Activated T-cell treated with anti-CD3 and anti-CD28 coated beads, Interleukin-2, amount 50 U/mL, for 72 hours (primary cell): Measurements from ENCODE around the gene DNAJC11. TPM values are rescaled to one million over a fixed set of nuclear protein-coding genes. Genes with fewer than 3 reads are reported as not detected.
A peak's percentile ranks its signal among the peaks of the same experiment; 100 is the strongest.

ENCODE experiments used
- ATAC-seq, 2 donors: fragments of 150-1000 bp; cut with Tn5 transposase; replicated peaks in 1 of 2; 2 replicates each; pipeline ENCODE4 v1.10.0; 2021; ENCODE audit warnings: moderate library complexity in 2 of 2, mild to moderate bottlenecking in 1 of 2
- DNase-seq, 2 donors: peaks; one replicate each; pipeline ENCODE4 v3.0.0; 2021 to 2022; ENCODE audit warnings: mixed read lengths in 1 of 2
- H3K27ac Mint-ChIP-seq: one replicate; pipeline ENCODE4 v1.8.0; 2022; ENCODE audit warnings: mild to moderate bottlenecking, moderate library complexity, mixed read lengths
- H3K27me3 Mint-ChIP-seq: one replicate; pipeline ENCODE4 v1.8.0; 2022; ENCODE audit warnings: low read depth, mixed read lengths
- H3K36me3 Mint-ChIP-seq, 2 donors: one replicate each; pipeline ENCODE4 v1.8.0; 2022; ENCODE audit warnings: mixed read lengths in 2 of 2, mild to moderate bottlenecking in 1 of 2; ENCODE audit not compliant: insufficient read depth in 2 of 2
- H3K4me1 Mint-ChIP-seq: one replicate; pipeline ENCODE4 v1.8.0; 2022; ENCODE audit warnings: low read depth, mixed read lengths
- H3K4me3 Mint-ChIP-seq, 2 donors: one replicate each; pipeline ENCODE4 v1.8.0; 2022; ENCODE audit warnings: mild to moderate bottlenecking in 2 of 2, mixed read lengths in 2 of 2, moderate library complexity in 2 of 2
- H3K9me3 Mint-ChIP-seq, 2 donors: one replicate each; pipeline ENCODE4 v1.8.0; 2022; ENCODE audit warnings: mixed read lengths in 2 of 2
- total RNA-seq, 2 donors: library from RNA; stranded (reverse); gene quantifications; one replicate each; pipeline ENCODE4 v1.2.3, GENCODE V29; 2022

Gene DNAJC11
- total RNA-seq, 2 donors from 2014 or later: 39.7 to 56.0 TPM

GRCh38 chr1:6592865-6593593 lies 108.6 kb downstream of the DNAJC11 start:
- no peaks in the 10 kb centered on the region for H3K9me3 Mint-ChIP-seq
- H3K27ac Mint-ChIP-seq: no peak overlapping the region
- H3K4me3 Mint-ChIP-seq: no peak overlapping the region
- peaks cover 28% of the 10 kb centered on the region for H3K4me1 Mint-ChIP-seq
- no peaks in the 10 kb centered on the region for H3K27me3 Mint-ChIP-seq
- DNase-seq: no peak
- ATAC-seq: no peak
- peaks cover 7 to 10% of the 10 kb centered on the region in 2 donors for H3K36me3 Mint-ChIP-seq

DNA sequence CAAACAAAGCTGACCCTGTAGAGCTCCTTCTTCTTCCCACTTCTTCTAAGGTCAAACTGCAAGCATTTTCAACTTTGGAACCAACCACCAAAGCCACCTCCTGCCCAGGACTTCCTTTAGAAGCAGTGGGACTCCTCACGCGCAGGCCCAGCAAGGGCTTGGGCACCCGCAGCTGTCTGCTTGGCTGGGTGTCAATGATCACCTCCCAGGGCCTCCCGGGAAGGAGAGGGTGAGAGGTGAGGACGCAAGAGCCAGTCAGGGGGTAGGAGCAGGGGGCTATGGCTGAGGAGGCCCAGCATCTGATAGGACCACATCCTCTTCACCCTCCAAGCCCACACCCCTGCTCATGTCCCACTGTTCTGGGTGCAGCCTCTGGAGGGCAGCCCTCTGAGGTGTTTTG lies 109.2 kb downstream of the DNAJC11 start:
- peaks cover 7 to 10% of the 10 kb centered on the region in 2 donors for H3K36me3 Mint-ChIP-seq
- H3K27ac Mint-ChIP-seq: no peak overlapping the region
- peaks cover 23% of the 10 kb centered on the region for H3K4me1 Mint-ChIP-seq
- no peak overlapping the region for H3K4me3 Mint-ChIP-seq
- ATAC-seq: no peak
- H3K27me3 Mint-ChIP-seq: no peaks in the 10 kb centered on the region
- no peak for DNase-seq
- H3K9me3 Mint-ChIP-seq: no peaks in the 10 kb centered on the region

DNA sequence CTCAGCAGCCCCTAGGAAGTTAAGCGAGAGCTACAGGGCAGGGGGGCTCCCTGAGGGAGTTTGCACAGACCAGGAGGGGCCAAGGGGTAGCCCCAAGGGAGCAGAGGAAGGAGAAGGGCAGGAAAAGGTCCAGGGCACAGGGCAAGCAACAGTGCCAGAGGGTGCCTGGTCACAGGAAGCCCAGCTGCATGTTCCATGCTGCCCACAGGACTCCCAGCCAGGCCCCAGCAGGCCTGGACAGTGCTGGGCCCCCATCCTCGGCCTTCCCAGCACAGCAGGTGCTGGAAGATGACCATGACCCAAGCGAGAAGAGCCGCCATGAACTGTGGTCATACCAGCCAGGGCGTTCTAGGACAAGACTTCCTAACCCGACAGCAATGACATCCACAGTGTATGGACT lies 110.0 kb downstream of the DNAJC11 start:
- DNase-seq (no peak), ATAC-seq (no peak)
- Mint-ChIP-seq H3K36me3 (peaks cover 7 to 10% of the 10 kb centered on the region in 2 donors), H3K4me3 (no peak overlapping the region), H3K27me3 (no peaks in the 10 kb centered on the region), H3K4me1 (peaks cover 15% of the 10 kb centered on the region), H3K9me3 (no peaks in the 10 kb centered on the region), H3K27ac (no peak overlapping the region)

GRCh38 chr1:6591222-6591621 lies 110.4 kb downstream of the DNAJC11 start:
- ATAC-seq: no peak
- peaks cover 7 to 9% of the 10 kb centered on the region in 2 donors for H3K36me3 Mint-ChIP-seq
- no peak overlapping the region for H3K4me3 Mint-ChIP-seq
- H3K27ac Mint-ChIP-seq: no peak overlapping the region
- H3K27me3 Mint-ChIP-seq: no peaks in the 10 kb centered on the region
- DNase-seq: no peak
- no peaks in the 10 kb centered on the region for H3K9me3 Mint-ChIP-seq
- peaks cover 11% of the 10 kb centered on the region for H3K4me1 Mint-ChIP-seq

- no peak overlapping the region for H3K27ac Mint-ChIP-seq
- H3K9me3 Mint-ChIP-seq: no peaks in the 10 kb centered on the region
- no peak overlapping the region for H3K4me3 Mint-ChIP-seq
- no peaks in the 10 kb centered on the region for H3K27me3 Mint-ChIP-seq
- no peak for DNase-seq
- H3K36me3 Mint-ChIP-seq: no peaks in the 10 kb centered on the region
- peaks cover under 1% of the 10 kb centered on the region for H3K4me1 Mint-ChIP-seq
- ATAC-seq: no peak
Observed at GRCh38 chr1:6590046-6590445, 111.6 kb downstream of the DNAJC11 start.

GRCh38 chr1:6588893-6589520 lies 112.6 kb downstream of the DNAJC11 start:
- ATAC-seq (no peak), DNase-seq (no peak)
- Mint-ChIP-seq H3K9me3 (no peaks in the 10 kb centered on the region), H3K27me3 (no peaks in the 10 kb centered on the region), H3K27ac (no peak overlapping the region), H3K36me3 (no peaks in the 10 kb centered on the region), H3K4me1 (peaks cover 10% of the 10 kb centered on the region), H3K4me3 (no peak overlapping the region)

GRCh38 chr1:6588128-6588892 lies 113.3 kb downstream of the DNAJC11 start:
- H3K4me1 Mint-ChIP-seq: peaks cover 10% of the 10 kb centered on the region
- H3K27me3 Mint-ChIP-seq: no peaks in the 10 kb centered on the region
- H3K9me3 Mint-ChIP-seq: no peaks in the 10 kb centered on the region
- no peak for DNase-seq
- H3K27ac Mint-ChIP-seq: no peak overlapping the region
- no peak overlapping the region for H3K4me3 Mint-ChIP-seq
- ATAC-seq: no peak
- H3K36me3 Mint-ChIP-seq: no peaks in the 10 kb centered on the region

DNA sequence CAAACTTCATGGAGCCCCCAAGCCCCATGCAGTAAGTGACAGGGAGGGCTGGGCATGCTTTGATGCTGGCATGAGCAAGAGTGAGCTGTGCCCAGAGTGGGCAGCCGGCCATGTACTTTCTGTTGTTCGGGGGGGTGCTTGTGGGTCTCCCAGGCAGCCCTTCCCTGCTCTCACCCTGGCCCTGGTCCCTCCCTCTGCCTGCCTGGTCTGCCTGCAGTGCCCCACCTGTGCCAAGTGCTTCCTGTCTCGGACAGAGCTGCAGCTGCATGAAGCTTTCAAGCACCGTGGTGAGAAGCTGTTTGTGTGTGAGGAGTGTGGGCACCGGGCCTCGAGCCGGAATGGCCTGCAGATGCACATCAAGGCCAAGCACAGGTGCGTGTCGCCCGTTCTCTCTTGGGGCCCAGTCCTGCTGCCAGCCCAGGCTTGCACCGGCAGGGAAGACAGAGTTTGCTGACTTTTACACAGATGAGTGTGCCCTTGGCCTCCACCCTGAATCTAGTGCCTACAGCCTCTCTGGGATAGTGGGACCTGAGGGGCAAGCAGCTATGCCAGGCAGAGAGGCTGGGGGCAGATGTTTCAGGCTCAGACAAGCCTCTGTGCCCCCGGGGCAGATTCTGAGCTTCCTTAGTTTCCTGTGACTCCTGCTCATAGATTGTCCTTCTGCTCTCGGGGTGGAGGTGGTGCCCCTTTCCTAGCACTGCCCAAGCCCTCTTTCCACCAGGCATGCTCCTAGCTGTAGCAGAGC lies 114.2 kb downstream of the DNAJC11 start:
- DNase-seq (no peak), ATAC-seq (peak in 1 of 2 donors; percentile 8)
- no peak overlapping the region for H3K4me3 Mint-ChIP-seq
- H3K9me3 Mint-ChIP-seq: no peaks in the 10 kb centered on the region
- H3K4me1 Mint-ChIP-seq: peaks cover 12% of the 10 kb centered on the region
- no peak overlapping the region for H3K27ac Mint-ChIP-seq
- H3K27me3 Mint-ChIP-seq: no peaks in the 10 kb centered on the region
- H3K36me3 Mint-ChIP-seq: no peaks in the 10 kb centered on the region

GRCh38 chr1:6586404-6586816 lies 115.2 kb downstream of the DNAJC11 start:
- peaks cover 22% of the 10 kb centered on the region for H3K4me1 Mint-ChIP-seq
- no peaks in the 10 kb centered on the region for H3K36me3 Mint-ChIP-seq

GRCh38 chr1:6585841-6586240 lies 115.8 kb downstream of the DNAJC11 start:
- Mint-ChIP-seq H3K4me1 (peaks cover 27% of the 10 kb centered on the region), H3K27ac (no peak overlapping the region), H3K4me3 (no peak overlapping the region)

More at GRCh38 chr1:6586404-6586816, 115.2 kb downstream of the DNAJC11 start:
- Mint-ChIP-seq H3K4me3 (no peak overlapping the region), H3K27ac (no peak overlapping the region), H3K27me3 (no peaks in the 10 kb centered on the region), H3K9me3 (no peaks in the 10 kb centered on the region)
- ATAC-seq (no peak), DNase-seq (no peak)

DNA sequence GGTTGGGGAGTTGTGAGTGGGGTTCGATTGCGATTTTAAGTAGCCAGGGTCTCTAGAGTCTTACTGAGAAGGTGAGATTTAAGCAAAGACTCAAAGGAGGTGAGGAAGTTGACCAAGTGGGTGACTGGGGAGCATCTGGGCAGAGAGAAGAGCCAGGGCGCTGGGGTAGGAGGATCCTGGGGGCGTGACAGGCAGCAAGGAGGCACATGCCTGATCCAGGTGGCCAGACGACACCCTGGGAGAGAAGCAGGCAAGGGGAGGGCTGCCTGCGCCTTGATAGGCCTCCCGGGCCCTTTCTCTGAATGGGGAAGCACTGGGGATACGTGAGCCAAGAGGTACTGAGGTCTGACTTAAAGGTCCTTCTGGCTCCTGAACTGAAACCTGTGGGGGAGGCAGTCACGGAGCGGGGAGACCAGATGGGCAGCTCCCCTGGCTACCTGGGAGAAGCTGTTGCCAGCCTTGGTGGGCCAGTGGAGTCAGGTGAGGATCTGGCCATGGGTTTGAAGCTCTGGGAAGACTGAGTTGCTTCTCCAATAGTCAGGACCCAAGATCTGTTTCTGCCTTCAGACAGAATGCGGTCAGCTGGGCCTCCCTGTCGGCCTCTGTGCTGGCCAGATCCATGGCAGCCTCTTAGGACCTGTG lies 116.4 kb downstream of the DNAJC11 start:
- Mint-ChIP-seq H3K4me3 (no peak overlapping the region), H3K9me3 (no peaks in the 10 kb centered on the region), H3K36me3 (peaks cover 0 to 1% of the 10 kb centered on the region in 2 donors), H3K4me1 (peaks cover 32% of the 10 kb centered on the region), H3K27ac (no peak overlapping the region), H3K27me3 (no peaks in the 10 kb centered on the region)
- ATAC-seq: no peak
- no peak for DNase-seq

More at GRCh38 chr1:6585841-6586240, 115.8 kb downstream of the DNAJC11 start:
- ATAC-seq: no peak
- peaks cover 0 to under 1% of the 10 kb centered on the region in 2 donors for H3K36me3 Mint-ChIP-seq
- no peaks in the 10 kb centered on the region for H3K9me3 Mint-ChIP-seq
- DNase-seq: no peak
- H3K27me3 Mint-ChIP-seq: no peaks in the 10 kb centered on the region
